HG03139 (cell line): Measurements from ENCODE around the gene VAT1.
"Not testable (repeated sequence)": the region's sequence is repeated elsewhere in the genome, so short reads cannot be mapped to it uniquely, and the experiment has no call there.

Experiments
- ATAC-seq: cut with Tn5 transposase; IDR thresholded peaks from one replicate; pipeline ENCODE4 v1.9.1; 2021; ENCODE audit not compliant: unreplicated experiment

Gene VAT1

GRCh38 chr17:42975701-42976100 is 46.5 kb downstream of the VAT1 start:
- ATAC-seq, result not testable (repeated sequence)

- no peak for ATAC-seq
These were observed 46.9 kb downstream of the VAT1 start for GRCh38 chr17:42975265-42975664.

DNA sequence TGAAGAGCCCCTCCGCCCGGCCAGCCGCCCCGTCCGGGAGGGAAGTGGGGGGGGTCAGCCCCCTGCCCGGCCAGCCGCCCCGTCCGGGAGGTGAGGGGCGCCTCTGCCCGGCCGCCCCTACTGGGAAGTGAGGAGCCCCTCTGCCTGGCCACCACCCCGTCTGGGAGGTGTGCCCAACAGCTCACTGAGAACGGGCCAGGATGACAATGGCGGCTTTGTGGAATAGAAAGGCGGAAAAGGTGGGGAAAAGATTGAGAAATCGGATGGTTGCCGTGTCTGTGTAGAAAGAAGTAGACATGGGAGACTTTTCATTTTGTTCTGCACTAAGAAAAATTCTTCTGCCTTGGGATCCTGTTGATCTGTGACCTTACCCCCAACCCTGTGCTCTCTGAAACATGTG is 48.9 kb downstream of the VAT1 start:
- ATAC-seq, result not testable (repeated sequence)

DNA sequence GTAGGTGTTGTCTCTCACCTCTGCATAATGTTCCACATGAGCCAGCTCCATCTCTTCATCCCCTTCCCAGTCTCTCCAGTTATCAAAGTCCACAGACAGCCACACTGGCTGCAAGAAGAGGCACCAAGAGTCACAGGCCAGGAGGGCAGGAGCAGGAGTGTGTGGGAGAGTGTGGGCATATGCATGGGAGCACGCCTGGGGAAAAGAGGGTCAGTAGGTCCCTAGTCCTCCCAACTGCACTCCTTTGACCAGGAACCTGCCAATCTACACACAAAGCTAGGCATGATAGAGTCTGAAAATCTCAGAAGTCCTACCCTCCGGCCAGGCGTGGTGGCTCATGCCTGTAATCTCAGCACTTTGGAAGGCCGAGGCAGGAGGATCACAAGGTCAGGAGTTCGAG is 50.6 kb downstream of the VAT1 start:
- no peak for ATAC-seq

- ATAC-seq, result no peak
These were observed 53.1 kb downstream of the VAT1 start for GRCh38 chr17:42969001-42969581.

- ATAC-seq, result no peak
These were observed 54.3 kb downstream of the VAT1 start for GRCh38 chr17:42967925-42968324.
